ENCODE measurements around the gene SLC25A38. TPM values are rescaled to one million over a fixed set of nuclear protein-coding genes. Genes with fewer than 3 reads are reported as not detected.
A peak's percentile ranks its signal among the peaks of the same experiment; 100 is the strongest.
"Not testable (repeated sequence)": the region's sequence is repeated elsewhere in the genome, so short reads cannot be mapped to it uniquely, and the experiment has no call there.

The SLC25A38 gene, protein sequence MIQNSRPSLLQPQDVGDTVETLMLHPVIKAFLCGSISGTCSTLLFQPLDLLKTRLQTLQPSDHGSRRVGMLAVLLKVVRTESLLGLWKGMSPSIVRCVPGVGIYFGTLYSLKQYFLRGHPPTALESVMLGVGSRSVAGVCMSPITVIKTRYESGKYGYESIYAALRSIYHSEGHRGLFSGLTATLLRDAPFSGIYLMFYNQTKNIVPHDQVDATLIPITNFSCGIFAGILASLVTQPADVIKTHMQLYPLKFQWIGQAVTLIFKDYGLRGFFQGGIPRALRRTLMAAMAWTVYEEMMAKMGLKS
- 10 to 100 TPM; 12.0 to 13.7 TPM for total RNA-seq
- long read RNA-seq, transcript SLC25A38-201 (7 exons, 2,147 nt): major isoform, 24 of 33 reads
- long read RNA-seq, partial matches to known transcripts: 1 of 33 reads
- long read RNA-seq, other reads (novel, unspliced or antisense): 8 of 33 reads

- intact Hi-C loops (cut with DNase I): no loop called here
- ATAC-seq (peak; percentile 78 to 89), DNase-seq (peak; percentile 79)
Observed at GRCh38 chr3:39383045-39383880, at the start of gene SLC25A38. Gene SLC25A38 (plus strand): TSS chr3:39383370. CDS start chr3:39383725, 355 bp downstream.

- DNase-seq (no peak), ATAC-seq (no peak)
- intact Hi-C loops (cut with DNase I): no loop called here
Observed at GRCh38 chr3:39333607-39334006, 49.6 kb upstream of the SLC25A38 start.

- DNase-seq: no peak
- intact Hi-C loops (cut with DNase I): no loop called here
- ATAC-seq: no peak
Observed at GRCh38 chr3:39334205-39334604, 49.0 kb upstream of the SLC25A38 start.

GRCh38 chr3:39338201-39338600 lies 45.0 kb upstream of the SLC25A38 start:
- no peak for DNase-seq
- no peak for ATAC-seq
- intact Hi-C loops (cut with DNase I): no loop called here

- DNase-seq (no peak), ATAC-seq (no peak)
- intact Hi-C loops (cut with DNase I): no loop called here
Observed at GRCh38 chr3:39339086-39339485, 44.1 kb upstream of the SLC25A38 start.

GRCh38 chr3:39343076-39343717 lies 40.0 kb upstream of the SLC25A38 start:
- ATAC-seq (no peak), DNase-seq (no peak)
- intact Hi-C loops (cut with DNase I): no loop called here

DNA sequence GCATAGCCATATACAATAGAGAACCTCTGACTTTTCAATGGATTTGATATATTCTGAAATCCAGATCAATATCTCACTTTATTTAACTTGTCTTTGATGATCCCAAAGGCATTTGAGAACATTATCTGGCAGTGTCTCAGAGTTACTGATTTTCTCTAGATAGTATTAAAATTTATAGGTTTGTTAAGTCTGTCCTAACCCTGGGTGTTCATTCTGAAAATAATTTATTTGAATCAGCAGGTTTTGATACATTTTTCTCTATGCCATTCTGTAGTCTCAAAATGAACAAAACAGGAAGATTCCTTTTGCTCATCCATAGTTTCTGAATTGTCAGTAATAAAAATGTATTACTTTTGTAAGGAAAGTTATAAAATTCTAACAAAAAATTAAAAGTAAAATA lies 39.4 kb upstream of the SLC25A38 start:
- intact Hi-C loops (cut with DNase I): no loop called here
- ATAC-seq (no peak), DNase-seq (no peak)

- ATAC-seq: no peak
- intact Hi-C loops (cut with DNase I): no loop called here
- no peak for DNase-seq
Observed at GRCh38 chr3:39344746-39345344, 38.3 kb upstream of the SLC25A38 start.

- intact Hi-C loops (cut with DNase I): no loop called here
Observed at GRCh38 chr3:39346785-39347585, 36.2 kb upstream of the SLC25A38 start.

GRCh38 chr3:39347586-39347876 lies 35.6 kb upstream of the SLC25A38 start:
- intact Hi-C loops (cut with DNase I): no loop called here
- no peak for DNase-seq
- ATAC-seq: no peak

More at GRCh38 chr3:39346785-39347585, 36.2 kb upstream of the SLC25A38 start:
- ATAC-seq (no peak), DNase-seq (no peak)

GRCh38 chr3:39349080-39349479 lies 34.1 kb upstream of the SLC25A38 start:
- DNase-seq (no peak), ATAC-seq (no peak)
- intact Hi-C loops (cut with DNase I): no loop called here

GRCh38 chr3:39350714-39351113 lies 32.5 kb upstream of the SLC25A38 start:
- intact Hi-C loops (cut with DNase I): no loop called here
- DNase-seq: no peak
- no peak for ATAC-seq

DNA sequence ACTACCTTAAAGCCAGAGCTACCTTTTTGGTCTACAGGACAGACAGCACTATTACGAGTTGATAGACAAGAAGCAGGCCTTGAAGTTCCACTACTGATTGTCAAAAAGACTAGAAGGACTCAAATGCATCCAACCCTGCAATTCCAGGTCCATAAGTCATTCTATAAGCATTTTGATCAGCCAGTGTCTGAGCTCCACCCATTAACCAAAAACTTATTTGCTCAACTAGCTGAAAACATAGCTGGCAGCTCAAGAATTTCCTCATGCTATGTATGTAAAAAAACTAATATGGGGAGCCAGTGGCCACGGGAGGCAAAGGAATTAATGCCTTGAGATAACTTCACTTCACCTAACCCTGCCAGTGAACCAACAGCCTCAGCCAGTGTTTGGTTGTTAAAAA lies 32.0 kb upstream of the SLC25A38 start:
- intact Hi-C loops (cut with DNase I): not testable (repeated sequence)

GRCh38 chr3:39353168-39353927 lies 29.8 kb upstream of the SLC25A38 start:
- intact Hi-C loops (cut with DNase I); ATAC-seq; DNase-seq: not testable (repeated sequence)

More for the DNA sequence above, 32.0 kb upstream of the SLC25A38 start:
- not testable (repeated sequence) for DNase-seq, ATAC-seq

DNA sequence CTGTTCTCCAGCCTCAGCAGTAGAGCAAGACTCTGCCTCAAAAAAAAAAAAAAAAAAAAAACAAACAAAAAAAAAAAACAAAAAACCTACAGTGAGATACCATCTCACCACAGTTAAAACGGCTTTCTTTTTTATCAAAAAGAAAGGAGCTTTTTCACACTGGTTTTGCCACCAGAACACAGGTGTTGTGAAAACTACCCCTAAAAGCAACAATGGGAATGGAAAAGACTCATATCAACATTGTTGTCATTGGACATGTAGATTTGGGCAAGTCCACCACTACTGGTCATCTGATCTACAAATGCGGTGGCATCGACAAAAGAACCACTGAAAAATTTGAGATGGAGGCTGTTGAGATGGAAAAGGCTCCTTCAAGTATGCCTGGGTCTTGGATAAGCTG lies 24.8 kb upstream of the SLC25A38 start:
- intact Hi-C loops (cut with DNase I): no loop called here
- DNase-seq: no peak
- ATAC-seq: no peak

DNA sequence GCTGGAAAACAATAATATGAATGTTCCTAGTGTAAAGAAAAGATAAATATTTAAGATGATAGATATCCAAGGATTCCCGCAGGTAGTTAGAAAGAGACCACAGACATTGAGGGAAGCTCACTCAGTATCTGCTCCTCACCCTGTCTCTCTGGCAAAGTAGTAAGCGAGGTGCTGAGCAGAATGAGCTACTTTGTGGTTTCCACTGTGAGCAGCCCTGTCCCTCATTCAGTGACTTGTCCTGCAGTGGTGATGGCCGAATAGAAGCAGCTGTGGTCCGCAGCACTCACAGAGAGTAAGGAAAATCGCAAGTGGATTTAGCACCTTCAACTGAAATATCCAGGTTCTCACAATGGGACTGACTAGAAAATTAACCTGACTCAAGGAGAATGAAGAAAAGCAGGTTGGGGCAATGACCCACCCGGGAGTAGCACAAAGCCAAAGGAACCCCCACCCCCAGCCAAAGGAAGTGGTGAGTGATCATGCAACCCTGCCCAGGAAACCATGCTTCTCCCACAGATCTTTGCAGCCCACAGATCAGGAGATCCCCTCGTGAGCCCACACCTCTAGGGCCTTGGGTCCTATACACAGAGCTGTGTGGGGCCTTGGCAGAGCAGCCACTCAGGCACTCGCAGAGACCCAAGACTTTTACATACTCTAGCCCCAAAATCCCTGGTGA lies 21.8 kb upstream of the SLC25A38 start:
- intact Hi-C loops (cut with DNase I): no loop called here
- peak; percentile 23 to 26 for ATAC-seq
- no peak for DNase-seq

- ATAC-seq (peak; percentile 89 to 95), DNase-seq (no peak)
- intact Hi-C loops (cut with DNase I): no loop called here
Observed at GRCh38 chr3:39362192-39362591, 21.0 kb upstream of the SLC25A38 start.

All from left cardiac atrium (tissue), 4 donors.